ENCODE measurements around the gene ALKAL2. TPM values are rescaled to one million over a fixed set of nuclear protein-coding genes. Genes with fewer than 3 reads are reported as not detected.
"Not testable (repeated sequence)": the region's sequence is repeated elsewhere in the genome, so short reads cannot be mapped to it uniquely, and the experiment has no call there.

ALKAL2 gene
- 2.3 TPM for total RNA-seq

GRCh38 chr2:287911-288757 lies at the start of gene ALKAL2:
ALKAL2 (minus strand) TSS chr2:288091; CDS start chr2:287835, 256 bp downstream.
- DNase-seq, result peak; percentile 31

GRCh38 chr2:336949-337348 lies 49.1 kb upstream of the ALKAL2 start:
- not testable (repeated sequence) for DNase-seq

- DNase-seq, result no peak
Measured at GRCh38 chr2:336360-336759, 48.5 kb upstream of the ALKAL2 start.

GRCh38 chr2:332592-332991 lies 44.7 kb upstream of the ALKAL2 start:
- DNase-seq, result no peak

GRCh38 chr2:328761-329160 lies 40.9 kb upstream of the ALKAL2 start:
- no peak for DNase-seq

- DNase-seq, result no peak
Measured at GRCh38 chr2:323035-323434, 35.1 kb upstream of the ALKAL2 start.

GRCh38 chr2:322326-322725 lies 34.4 kb upstream of the ALKAL2 start:
- no peak for DNase-seq

GRCh38 chr2:320561-320960 lies 32.7 kb upstream of the ALKAL2 start:
- no peak for DNase-seq

GRCh38 chr2:319059-319600 lies 31.2 kb upstream of the ALKAL2 start:
- DNase-seq, result no peak

- DNase-seq, result no peak
Measured at GRCh38 chr2:317501-318424, 29.9 kb upstream of the ALKAL2 start.

- DNase-seq, result no peak
Measured at GRCh38 chr2:316381-316780, 28.5 kb upstream of the ALKAL2 start.

- not testable (repeated sequence) for DNase-seq
Measured at GRCh38 chr2:315925-316324, 28.0 kb upstream of the ALKAL2 start.

GRCh38 chr2:314561-315336 lies 26.9 kb upstream of the ALKAL2 start:
- no peak for DNase-seq

- DNase-seq, result no peak
Measured at GRCh38 chr2:313991-314390, 26.1 kb upstream of the ALKAL2 start.

- DNase-seq, result no peak
Measured at GRCh38 chr2:310994-311393, 23.1 kb upstream of the ALKAL2 start.

- DNase-seq, result no peak
Measured at GRCh38 chr2:309954-310510, 22.1 kb upstream of the ALKAL2 start.

- DNase-seq, result no peak
Measured at GRCh38 chr2:309148-309953, 21.5 kb upstream of the ALKAL2 start.

GRCh38 chr2:305366-305765 lies 17.5 kb upstream of the ALKAL2 start:
- DNase-seq, result no peak

- DNase-seq, result no peak
Measured at GRCh38 chr2:296354-296753, 8.5 kb upstream of the ALKAL2 start.

- DNase-seq, result no peak
Measured at GRCh38 chr2:295090-295489, 7.2 kb upstream of the ALKAL2 start.
